Suppressor macrophage treated with lipopolysaccharide for 1 hour (primary cell): ENCODE data around the gene GUCA2B.

Experiments
- DNase-seq, 3 donors: peaks; one replicate each; pipeline ENCODE4 v3.0.0-alpha.2; 2020 to 2022

Gene GUCA2B

GRCh38 chr1:42191319-42191718, 38.1 kb downstream of the GUCA2B start:
- DNase-seq: no peak

DNA sequence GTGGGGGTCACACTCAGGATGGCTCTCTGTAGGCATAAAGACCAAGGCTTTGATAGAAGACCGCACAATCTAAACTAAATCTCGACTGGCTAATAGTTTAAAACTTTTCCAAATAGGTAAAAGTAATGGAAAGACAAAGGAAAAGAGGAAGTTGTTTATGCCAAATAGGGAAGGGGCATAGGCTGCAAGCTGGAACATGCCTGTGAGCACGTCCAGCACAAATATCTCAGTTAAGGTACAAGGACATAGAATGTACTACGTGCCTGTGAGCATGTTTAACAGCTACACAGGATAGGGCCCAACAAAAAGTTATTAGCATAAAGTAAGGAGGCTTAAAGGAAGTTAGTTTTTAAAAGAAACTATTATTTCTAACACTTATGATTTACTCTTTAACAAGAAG, 38.9 kb downstream of the GUCA2B start:
- DNase-seq: no peak

DNA sequence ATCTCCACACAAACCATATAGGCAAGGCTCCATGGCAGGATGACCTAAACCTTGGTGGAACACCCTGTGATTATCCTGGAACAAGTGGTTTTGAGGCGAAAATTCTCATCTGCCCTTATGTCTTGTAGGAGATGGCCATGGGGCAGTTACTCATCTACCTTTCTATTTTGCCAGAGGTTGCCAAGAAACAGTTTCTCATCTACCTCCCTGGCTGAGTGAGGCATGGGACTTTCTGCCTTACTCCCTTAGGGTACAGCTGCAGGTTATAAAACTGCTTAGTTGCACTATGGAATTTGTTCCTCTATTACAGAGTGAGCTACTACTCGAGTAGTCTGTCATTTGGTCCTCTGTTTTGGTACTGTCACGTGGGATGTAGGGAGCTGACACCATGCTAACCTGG, 42.6 kb downstream of the GUCA2B start:
- DNase-seq: no peak

- DNase-seq: no peak
Measured at GRCh38 chr1:42198251-42198650, 45.0 kb downstream of the GUCA2B start.

DNA sequence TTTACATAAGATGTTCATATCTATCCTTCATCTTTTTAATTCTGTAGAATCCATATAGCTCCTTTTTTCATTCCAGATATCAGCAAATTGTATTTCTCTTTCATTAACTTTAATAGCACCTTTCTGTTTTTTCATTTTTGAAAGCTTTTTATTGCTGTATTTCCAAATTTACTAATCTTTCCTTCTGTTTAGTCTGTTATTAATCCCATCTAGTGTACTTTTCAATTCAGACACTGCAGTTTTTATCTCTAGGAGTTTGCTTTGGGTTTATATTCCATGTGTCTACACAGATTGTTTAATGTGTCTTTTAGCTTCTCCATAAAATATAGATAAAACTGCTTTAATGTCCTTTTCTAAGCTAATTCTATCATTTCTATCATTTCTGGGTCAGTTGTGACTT, 48.8 kb downstream of the GUCA2B start:
- DNase-seq: no peak
